ENCODE results near the gene STRIP1.

Gene STRIP1

GRCh38 chr1:110034451-110035235 lies at the start of gene STRIP1:
Gene STRIP1 (plus strand): TSS chr1:110034624. CDS start chr1:110034638, 14 bp downstream.
- H3K27ac ChIP-seq, result peak within 1 kb of the TSS; percentile 82
- TF ChIP-seq ZFX (IDR thresholded peaks at IDR 0.05), result peak; percentile 77
- TF ChIP-seq CTCF (conservative IDR thresholded peaks at IDR 0.05), result no peak

DNA sequence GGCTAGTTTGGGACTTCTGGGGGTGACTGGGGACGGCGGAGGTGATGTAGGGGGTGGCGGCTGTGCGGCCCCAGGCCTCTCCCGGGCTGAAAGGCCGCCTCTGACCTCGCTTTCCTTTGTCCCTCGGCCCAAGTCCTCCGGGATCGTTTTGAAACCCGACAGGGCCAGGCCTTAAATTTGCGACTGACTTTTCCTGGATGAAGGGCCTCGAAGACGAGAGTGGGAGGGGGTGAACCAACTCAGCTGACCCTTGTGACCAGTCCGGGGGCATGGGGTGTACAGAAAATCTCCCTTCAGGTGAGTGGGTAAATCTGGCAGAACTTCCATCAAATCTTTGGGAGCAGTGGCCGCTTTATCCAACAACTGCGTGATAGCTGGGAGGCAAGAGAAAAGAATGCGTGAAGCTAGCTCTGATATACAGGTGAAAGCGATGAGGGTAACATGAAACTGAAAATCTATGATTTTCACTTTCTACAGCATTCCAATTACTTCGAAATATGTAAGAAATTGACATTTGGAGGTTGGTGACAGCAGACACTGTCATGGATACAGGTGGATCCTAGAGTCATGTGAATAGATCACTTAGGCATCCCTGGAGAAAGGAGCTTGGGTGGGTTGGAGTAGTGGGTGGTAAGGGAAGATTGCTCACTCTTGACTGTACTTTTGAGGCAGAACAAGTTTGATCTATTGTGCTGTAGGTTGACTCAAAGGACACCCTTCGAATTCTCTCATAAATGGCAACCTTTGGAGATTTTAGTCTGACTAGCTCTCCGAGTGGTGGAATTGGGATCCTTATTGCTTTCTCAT lies 49.0 kb upstream of the STRIP1 start:
- TF ChIP-seq ZFX (IDR thresholded peaks at IDR 0.05), result peak; percentile 58; the same call in 1 of the 2 replicates
- no peak for TF ChIP-seq CTCF (conservative IDR thresholded peaks at IDR 0.05)
- H3K27ac ChIP-seq, result peak overlapping the region; percentile 80

DNA sequence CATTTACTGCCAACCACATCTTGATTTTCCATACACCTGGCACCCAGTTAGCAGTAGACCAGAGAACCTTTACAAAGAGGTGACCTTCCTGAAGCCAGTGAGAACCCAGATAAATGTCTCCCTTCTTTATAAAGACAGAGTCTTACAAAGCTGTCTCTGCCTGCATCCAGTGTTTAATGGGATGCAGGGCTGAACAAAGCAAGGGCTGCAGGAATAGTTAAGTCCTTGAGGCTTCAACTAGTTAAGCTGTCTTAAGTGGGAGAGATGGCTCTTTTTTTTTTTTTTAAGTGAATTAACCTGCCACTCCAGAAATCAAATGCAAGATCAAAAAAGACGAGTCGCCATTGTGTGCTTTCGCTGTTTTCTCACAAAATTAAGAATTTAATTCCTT lies 48.4 kb upstream of the STRIP1 start:
- no peak overlapping the region for H3K27ac ChIP-seq
- TF ChIP-seq ZFX (IDR thresholded peaks at IDR 0.05) (no peak), CTCF (conservative IDR thresholded peaks at IDR 0.05) (no peak)

DNA sequence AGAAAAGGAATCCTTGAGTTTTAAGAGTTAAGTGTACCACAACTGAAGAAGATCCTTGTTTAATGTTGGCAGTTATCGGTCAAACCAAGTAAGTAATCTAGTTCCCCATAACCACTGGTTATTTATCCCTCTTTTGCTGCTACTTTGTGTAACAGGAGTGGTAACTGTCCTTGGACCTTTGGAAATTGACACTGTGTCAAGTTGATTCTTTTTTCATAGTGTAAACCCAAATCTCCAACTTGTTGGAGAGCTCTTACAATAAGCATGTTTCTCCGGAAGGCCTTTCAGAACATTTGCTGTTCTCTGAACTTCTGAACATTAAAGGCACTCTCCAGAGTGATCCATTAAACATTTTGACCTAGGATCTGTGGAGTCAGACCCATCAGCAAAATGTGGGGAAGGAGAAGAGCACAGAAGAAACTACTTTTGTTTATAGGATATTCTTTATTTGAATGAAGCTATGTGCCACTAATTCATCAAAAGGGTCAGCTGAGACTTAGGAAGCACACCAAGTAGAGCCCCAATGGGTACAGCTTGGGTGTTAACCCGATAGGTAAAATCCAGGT lies 46.0 kb upstream of the STRIP1 start:
- TF ChIP-seq ZFX (IDR thresholded peaks at IDR 0.05) (no peak), CTCF (conservative IDR thresholded peaks at IDR 0.05) (no peak)
- H3K27ac ChIP-seq, result no peak overlapping the region

- TF ChIP-seq ZFX (IDR thresholded peaks at IDR 0.05) (no peak), CTCF (conservative IDR thresholded peaks at IDR 0.05) (no peak)
- H3K27ac ChIP-seq, result no peak overlapping the region
These were observed 44.7 kb upstream of the STRIP1 start for GRCh38 chr1:109989506-109990301.

DNA sequence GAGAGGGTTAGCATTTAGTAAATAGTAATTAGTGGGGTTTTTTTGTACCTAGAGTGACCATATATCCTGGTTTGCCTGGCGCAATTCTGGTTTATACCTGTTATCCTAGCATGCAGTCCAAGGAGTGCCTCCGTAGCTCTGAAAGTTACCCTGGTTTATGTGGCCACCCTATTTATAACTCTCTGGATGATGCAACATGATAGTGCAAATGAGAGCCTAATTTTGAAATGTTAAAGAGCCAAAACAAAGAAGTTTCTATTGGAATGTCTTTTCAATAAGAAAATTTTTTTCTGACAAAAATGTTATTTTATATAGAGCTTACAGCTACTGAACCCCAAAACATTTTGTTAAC lies 44.1 kb upstream of the STRIP1 start:
- TF ChIP-seq ZFX (IDR thresholded peaks at IDR 0.05) (no peak), CTCF (conservative IDR thresholded peaks at IDR 0.05) (no peak)
- H3K27ac ChIP-seq, result no peak overlapping the region
